Activated CD4-positive, alpha-beta T cell treated with anti-CD3 and anti-CD28 coated beads, Interleukin-2, Interleukin-4, amounts not matched to agents 100 ng/mL and 50 ng/mL, durations not matched to agents 16 hours and 8 hours (primary cell): Measurements from ENCODE around the gene ADGRG3.

ENCODE experiments used
- DNase-seq: peaks from one replicate; pipeline ENCODE4 v3.0.0-alpha.2; 2020; ENCODE audit warnings: low spot score

Gene ADGRG3

GRCh38 chr16:57668263-57668571 is at the start of gene ADGRG3:
ADGRG3 (plus strand) TSS chr16:57668306; CDS start chr16:57668348, 42 bp downstream.
- no peak for DNase-seq

- DNase-seq = no peak
Observed at GRCh38 chr16:57619133-57619605, 48.9 kb upstream of the ADGRG3 start.

- DNase-seq = no peak
Observed at GRCh38 chr16:57619606-57620334, 48.3 kb upstream of the ADGRG3 start.

- DNase-seq = no peak
Observed at GRCh38 chr16:57620335-57621231, 47.5 kb upstream of the ADGRG3 start.

- no peak for DNase-seq
Observed at GRCh38 chr16:57621521-57622271, 46.4 kb upstream of the ADGRG3 start.

GRCh38 chr16:57622361-57623250 is 45.5 kb upstream of the ADGRG3 start:
- no peak for DNase-seq

GRCh38 chr16:57623251-57624043 is 44.7 kb upstream of the ADGRG3 start:
- no peak for DNase-seq

- no peak for DNase-seq
Observed at GRCh38 chr16:57624044-57624688, 43.9 kb upstream of the ADGRG3 start.

- DNase-seq = no peak
Observed at GRCh38 chr16:57624806-57625500, 43.2 kb upstream of the ADGRG3 start.

GRCh38 chr16:57626420-57627170 is 41.5 kb upstream of the ADGRG3 start:
- DNase-seq = no peak

GRCh38 chr16:57627184-57627871 is 40.8 kb upstream of the ADGRG3 start:
- DNase-seq = no peak

- peak; percentile 68 for DNase-seq
Observed at GRCh38 chr16:57628008-57628781, 39.9 kb upstream of the ADGRG3 start, which contains the start of gene ADGRG1. ADGRG1 (plus strand) TSS chr16:57628630; CDS start chr16:57650288, 21,658 bp downstream.

- DNase-seq = no peak
Observed at GRCh38 chr16:57628783-57629293, 39.3 kb upstream of the ADGRG3 start.

GRCh38 chr16:57629516-57630406 is 38.3 kb upstream of the ADGRG3 start:
- DNase-seq = no peak

- DNase-seq = no peak
Observed at GRCh38 chr16:57630407-57630797, 37.7 kb upstream of the ADGRG3 start.
